K562 (cell line): ENCODE data around the gene MED17. TPM values are rescaled to one million over a fixed set of nuclear protein-coding genes. Genes with fewer than 3 reads are reported as not detected.

Source experiments
- CHD7 ChIP-seq: fragments of 200-600 bp; sonication (generic); IDR thresholded peaks from one replicate; pipeline ENCODE4 v1.6.1; 2012; ENCODE audit warnings: mild to moderate bottlenecking, low read depth, low read length, inconsistent platforms
- JUND ChIP-seq, 2 experiments: IDR thresholded peaks; 2 replicates in 1 of 2; 3 replicates in 1 of 2; pipeline ENCODE4 v1.6.1; 2011; ENCODE audit warnings: borderline replicate concordance in 2 of 2, low read depth in 2 of 2, low read length in 2 of 2, improper control_type of control experiment in 1 of 2, missing biosample characterization in 1 of 2, missing genetic modification characterization in 1 of 2, missing genetic modification reagents in 1 of 2
- polyA plus RNA-seq, 8 experiments: library from polyadenylated mRNA; depleted of rRNA in 4 of 8; stranded (reverse) in 5 of 8; unstranded in 3 of 8; fragments of >200 nt; fragmentation: Nextera tagmentation in 2 of 8; fragmentation: Illumina TruSeq in 1 of 8; extraction: Ambion mirVana in 2 of 8; extraction: Trizol in 1 of 8; gene quantifications; 2 replicates each; pipeline versions ENCODE4 v1.2.1 to v1.2.3, GENCODE V29; 2011 to 2014; ENCODE audit warnings: inconsistent platforms in 1 of 8, missing spikeins in 1 of 8
- total RNA-seq, 7 experiments: library from RNA; depleted of rRNA in 6 of 7; stranded (reverse); fragments of >200 nt in 6 of 7; fragmentation: Illumina TruSeq in 2 of 7; extraction: Trizol in 2 of 7; gene quantifications; 2 replicates each; pipeline versions ENCODE4 v1.2.1 to v1.2.3, GENCODE V29; 2011 to 2021; ENCODE audit warnings: low replicate concordance in 1 of 7

The MED17 gene
- total and polyA plus RNA-seq, 9 of the 15 experiments (the other 6 are each of a cell fraction or from before 2014, with no cell fraction given): 6.7 to 34.7 (median 26.8) TPM

GRCh38 chr11:93784145-93784934, at the start of gene MED17 (continued):
- TF ChIP-seq CHD7 (no peak), JUND (IDR thresholded peaks at IDR 0.05; ENCODE audit: borderline replicate concordance, low read depth, low read length) (peak; percentile 86), JUND (tag; IDR thresholded peaks at IDR 0.05; ENCODE audit: borderline replicate concordance, low read depth, low read length) (peak; percentile 65; the same call in 1 of the 3 replicates)
